Cardiac muscle cell (in vitro differentiated cells and primary cell): ENCODE data around the gene MTARC1. TPM values are rescaled to one million over a fixed set of nuclear protein-coding genes. Genes with fewer than 3 reads are reported as not detected.

Source experiments
- DNase-seq, 2 donors: peaks; one replicate each; pipeline versions ENCODE4 v3.0.0 to v3.0.0-alpha.2; 2010 to 2017; ENCODE audit warnings: low read depth in 1 of 2, low spot score in 1 of 2
- H3K27ac ChIP-seq: fragments of 200-600 bp; sonication (generic); 2 replicates; pipeline ENCODE4 v1.5.1; 2016
- H3K27me3 ChIP-seq: fragments of 200-600 bp; sonication (generic); 2 replicates; pipeline ENCODE4 v1.6.0; 2016; ENCODE audit warnings: control low read depth
- H3K36me3 ChIP-seq: fragments of 200-600 bp; sonication (generic); 2 replicates; pipeline ENCODE4 v1.5.1; 2016; ENCODE audit warnings: control low read depth
- H3K4me1 ChIP-seq: fragments of 200-600 bp; sonication (generic); 2 replicates; pipeline ENCODE4 v1.8.1; 2017; ENCODE audit warnings: low read depth, mild to moderate bottlenecking, mixed run types
- H3K4me3 ChIP-seq: fragments of 200-600 bp; sonication (generic); 2 replicates; pipeline ENCODE4 v1.5.1; 2016; ENCODE audit warnings: mild to moderate bottlenecking
- H3K9me3 ChIP-seq: fragments of 200-600 bp; sonication (generic); 2 replicates; pipeline ENCODE4 v1.5.1; 2017; ENCODE audit warnings: low read depth, mild to moderate bottlenecking, control low read depth
- CTCF ChIP-seq: IDR thresholded peaks from 2 replicates; pipeline ENCODE4 v1.5.1; 2012; ENCODE audit warnings: low read depth, mild to moderate bottlenecking, low read length
- polyA plus RNA-seq: library from polyadenylated mRNA; unstranded; fragments of >200 nt; fragmentation: Nextera tagmentation; extraction: Ambion mirVana; gene quantifications from 2 replicates; pipeline ENCODE4 v1.2.1, GENCODE V29; 2016
- total RNA-seq: library from RNA; depleted of rRNA; stranded (reverse); fragments of >200 nt; gene quantifications from 2 replicates; pipeline ENCODE4 v1.2.3, GENCODE V29; 2016

MTARC1 gene
- total and polyA plus RNA-seq, 2 experiments from 2014 or later = 5.5 to 16.3 TPM

- Histone ChIP-seq H3K27me3 (no peaks in the 10 kb centered on the region), H3K9me3 (no peaks in the 10 kb centered on the region), H3K27ac (no peak overlapping the region), H3K4me3 (no peak overlapping the region), H3K4me1 (peaks cover 30% of the 10 kb centered on the region), H3K36me3 (no peaks in the 10 kb centered on the region)
- peak; percentile 33 to 40 for DNase-seq
- no peak for TF ChIP-seq CTCF
Observed at GRCh38 chr1:220825819-220826551, 39.3 kb downstream of the MTARC1 start.

GRCh38 chr1:220826729-220827128, 40.0 kb downstream of the MTARC1 start:
- no peak overlapping the region for H3K4me3 ChIP-seq
- TF ChIP-seq CTCF = no peak

GRCh38 chr1:220827445-220828178, 40.9 kb downstream of the MTARC1 start:
- no peaks in the 10 kb centered on the region for H3K36me3 ChIP-seq
- TF ChIP-seq CTCF = no peak
- no peak overlapping the region for H3K4me3 ChIP-seq
- peak in 1 of 2 donors; percentile 3 for DNase-seq
- H3K27ac ChIP-seq = no peak overlapping the region
- H3K27me3 ChIP-seq = no peaks in the 10 kb centered on the region
- H3K4me1 ChIP-seq = peaks cover 30% of the 10 kb centered on the region
- no peaks in the 10 kb centered on the region for H3K9me3 ChIP-seq

More at GRCh38 chr1:220826729-220827128, 40.0 kb downstream of the MTARC1 start:
- no peaks in the 10 kb centered on the region for H3K27me3 ChIP-seq
- H3K36me3 ChIP-seq = no peaks in the 10 kb centered on the region
- no peak overlapping the region for H3K27ac ChIP-seq
- H3K9me3 ChIP-seq = no peaks in the 10 kb centered on the region
- no peak for DNase-seq
- peaks cover 30% of the 10 kb centered on the region for H3K4me1 ChIP-seq

- peaks cover 30% of the 10 kb centered on the region for H3K4me1 ChIP-seq
- peak in 1 of 2 donors; percentile 12 for DNase-seq
- no peak overlapping the region for H3K27ac ChIP-seq
- no peaks in the 10 kb centered on the region for H3K9me3 ChIP-seq
- TF ChIP-seq CTCF = no peak
- H3K27me3 ChIP-seq = no peaks in the 10 kb centered on the region
- no peak overlapping the region for H3K4me3 ChIP-seq
- H3K36me3 ChIP-seq = no peaks in the 10 kb centered on the region
Observed at GRCh38 chr1:220828179-220828490, 41.4 kb downstream of the MTARC1 start.

- Histone ChIP-seq H3K27me3 (no peaks in the 10 kb centered on the region), H3K4me3 (no peak overlapping the region), H3K27ac (no peak overlapping the region), H3K4me1 (peaks cover 30% of the 10 kb centered on the region), H3K36me3 (no peaks in the 10 kb centered on the region), H3K9me3 (no peaks in the 10 kb centered on the region)
- no peak for TF ChIP-seq CTCF
- DNase-seq = peak in 1 of 2 donors; percentile 3
Observed at GRCh38 chr1:220828950-220829586, 42.4 kb downstream of the MTARC1 start.
